8988T (cell line): ENCODE results near the gene DBX2.
"Not testable (repeated sequence)": the region's sequence is repeated elsewhere in the genome, so short reads cannot be mapped to it uniquely, and the experiment has no call there.

Experiments used
- DNase-seq: peaks from one replicate; pipeline ENCODE4 v3.0.0; 2011

Gene DBX2

DNA sequence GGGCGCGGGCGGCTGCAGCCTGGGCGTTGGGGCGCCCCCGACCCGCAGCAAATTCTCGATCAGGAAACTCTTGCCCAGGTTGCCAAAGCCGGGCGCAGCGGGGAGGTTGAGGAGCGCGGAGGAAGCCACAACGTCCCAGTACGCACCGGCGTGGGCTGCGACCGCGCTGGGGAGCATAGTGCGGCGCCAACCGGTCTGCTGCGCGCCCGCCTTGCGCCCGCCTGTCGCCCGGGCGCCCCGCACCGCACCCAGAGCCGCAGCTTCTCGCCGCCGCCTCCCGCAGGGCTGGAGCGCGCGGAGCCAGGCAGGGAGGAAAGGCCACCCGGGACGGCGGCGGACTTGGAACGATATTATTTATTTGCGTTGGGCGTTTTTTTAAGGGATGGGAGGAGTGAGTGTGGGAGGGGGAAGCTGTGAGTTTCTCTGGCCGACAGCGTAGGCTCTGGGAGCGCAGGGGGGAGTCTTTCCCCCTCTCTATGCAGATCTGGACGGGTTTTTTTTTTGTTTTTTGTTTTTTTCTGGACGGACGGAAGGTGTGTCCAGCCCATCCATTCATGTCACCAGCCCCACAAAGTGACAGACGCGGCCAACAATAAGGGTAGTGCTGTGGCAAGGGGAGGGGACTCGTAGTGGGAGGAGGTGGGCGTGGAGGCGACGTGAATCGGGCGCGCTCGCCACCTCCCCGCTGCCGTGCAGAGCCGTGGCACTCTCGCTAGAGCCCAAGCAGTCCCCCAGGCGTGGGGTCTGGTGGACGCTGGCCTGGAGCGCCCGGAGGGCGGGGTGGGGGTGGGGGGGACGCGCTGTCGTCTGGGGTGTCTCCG, at the start of gene DBX2:
Gene DBX2, minus strand, starts transcription at position 349 of the 821 bp plus-strand sequence. Its CDS starts 172 bp downstream, at position 177.
- no peak for DNase-seq

DNA sequence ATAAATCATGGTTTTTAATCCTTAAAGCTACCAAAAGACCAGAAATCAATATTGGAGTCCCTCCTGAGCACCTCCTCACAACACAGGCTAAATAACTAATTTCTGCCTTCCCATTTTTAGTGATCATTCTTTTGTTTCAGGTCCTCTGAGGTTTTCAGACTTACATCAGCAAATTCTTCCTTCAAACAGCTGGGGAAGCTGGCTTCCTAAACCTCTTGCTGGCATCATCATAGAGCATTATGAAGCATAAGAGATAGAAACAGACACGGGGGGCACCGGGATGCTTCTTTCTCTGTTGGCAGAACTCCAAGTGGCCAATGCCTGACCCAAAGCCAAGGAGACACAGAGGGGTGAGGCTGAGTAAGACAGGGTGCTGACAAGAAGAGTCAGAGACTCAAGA, 47.9 kb upstream of the DBX2 start:
- no peak for DNase-seq

DNA sequence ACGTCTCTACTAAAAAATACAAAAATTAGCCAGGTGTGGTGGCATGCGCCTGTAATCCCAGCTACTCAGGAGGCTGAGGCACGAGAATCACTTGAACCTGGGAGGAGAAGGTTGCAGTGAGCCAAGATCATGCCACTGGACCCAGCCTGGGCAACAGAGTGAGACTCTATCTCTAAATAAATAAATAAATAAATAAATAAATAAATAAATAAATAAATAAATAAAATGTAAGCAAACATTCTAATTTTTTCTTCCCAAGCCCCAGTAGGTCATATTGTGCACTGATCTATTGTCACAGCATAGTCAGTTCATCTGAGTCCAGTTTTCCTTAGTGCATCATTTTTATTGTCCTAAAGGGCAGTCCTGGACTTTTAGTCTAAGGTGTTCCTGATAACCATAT, 44.5 kb upstream of the DBX2 start:
- DNase-seq = not testable (repeated sequence)

DNA sequence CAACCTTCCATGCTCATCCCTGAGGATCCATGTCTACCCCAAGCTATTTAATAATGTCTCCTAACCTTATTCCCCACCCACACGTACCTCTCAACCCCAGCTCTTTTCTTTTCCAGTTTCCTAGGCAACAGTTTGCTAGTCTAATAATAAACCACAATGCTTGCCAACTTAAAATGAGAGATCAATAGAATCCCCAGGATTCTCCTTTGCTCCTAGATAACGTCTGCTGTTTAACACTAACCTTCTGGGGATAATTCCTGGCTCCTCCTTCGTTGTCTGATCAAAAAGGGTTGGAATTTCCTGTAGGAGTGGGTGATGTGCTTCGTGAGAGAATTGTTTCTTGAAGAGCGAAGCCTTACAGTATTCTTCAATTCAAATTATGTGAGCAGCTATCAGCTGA, 42.2 kb upstream of the DBX2 start:
- no peak for DNase-seq

DNA sequence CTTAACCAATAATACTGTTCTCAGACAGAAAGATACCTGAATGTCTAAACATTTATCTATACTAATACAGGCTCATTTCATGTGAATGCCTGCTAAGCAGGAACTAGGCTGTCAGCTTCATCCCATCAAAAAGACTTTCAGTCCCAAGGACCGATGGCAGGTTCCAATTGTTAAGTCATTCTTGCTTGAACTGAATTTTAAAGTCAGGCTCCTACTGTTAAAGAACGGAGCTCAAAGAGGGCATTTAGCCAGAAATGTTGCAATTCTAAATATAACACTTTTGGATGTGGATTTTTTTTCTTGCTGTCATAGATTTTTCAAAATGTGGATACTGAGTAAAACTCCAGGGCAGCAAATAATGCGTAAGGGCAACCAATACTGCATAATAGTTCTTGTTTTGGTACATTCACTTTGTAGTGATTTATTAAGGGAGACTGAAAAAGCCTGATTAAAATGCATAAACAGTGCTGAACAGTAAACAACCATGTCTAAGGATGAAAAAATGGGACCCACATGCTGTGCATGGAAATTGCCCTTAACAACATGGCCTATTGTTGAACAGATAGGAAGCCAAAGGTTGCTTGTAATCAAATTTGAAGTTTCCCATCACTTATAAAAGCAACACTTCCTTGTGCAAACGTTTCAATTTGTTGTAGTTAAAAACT, 38.6 kb upstream of the DBX2 start:
- no peak for DNase-seq

DNA sequence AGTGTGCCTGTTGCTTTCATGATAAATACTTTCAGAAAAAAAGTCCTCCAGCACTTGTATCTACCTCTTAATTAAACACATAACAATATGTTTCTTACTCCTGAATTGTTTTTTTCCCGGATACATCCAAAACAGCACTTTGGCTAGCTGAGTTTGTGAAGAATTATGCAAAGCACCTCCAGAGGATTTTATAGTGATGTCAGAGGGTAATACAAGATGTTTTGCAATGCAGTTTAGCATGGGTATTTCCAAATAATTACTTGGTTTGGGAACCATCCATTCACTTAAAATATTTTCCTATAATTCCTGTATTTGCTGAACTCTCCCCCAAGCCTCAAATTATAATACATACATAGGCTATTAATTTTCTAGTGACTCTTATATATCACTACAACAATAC, 37.7 kb upstream of the DBX2 start:
- no peak for DNase-seq

DNA sequence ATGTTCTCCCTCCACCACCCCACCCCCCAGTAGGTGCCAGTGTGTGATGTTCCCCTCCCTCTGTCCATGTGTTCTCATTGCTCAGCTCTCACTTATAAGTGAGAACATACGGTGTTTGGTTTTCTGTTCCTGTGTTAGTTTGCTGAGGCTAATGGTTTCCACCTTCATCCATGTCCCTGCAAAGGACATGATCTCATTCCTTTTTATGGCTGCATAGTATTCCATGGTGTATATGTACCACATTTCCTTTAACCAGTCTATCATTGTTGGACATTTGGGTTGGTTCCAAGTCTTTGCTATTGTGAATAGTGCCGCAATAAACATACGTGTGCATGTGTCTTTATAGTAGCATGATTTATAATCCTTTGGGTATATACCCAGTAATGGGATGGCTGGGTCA, 33.3 kb upstream of the DBX2 start:
- not testable (repeated sequence) for DNase-seq

DNA sequence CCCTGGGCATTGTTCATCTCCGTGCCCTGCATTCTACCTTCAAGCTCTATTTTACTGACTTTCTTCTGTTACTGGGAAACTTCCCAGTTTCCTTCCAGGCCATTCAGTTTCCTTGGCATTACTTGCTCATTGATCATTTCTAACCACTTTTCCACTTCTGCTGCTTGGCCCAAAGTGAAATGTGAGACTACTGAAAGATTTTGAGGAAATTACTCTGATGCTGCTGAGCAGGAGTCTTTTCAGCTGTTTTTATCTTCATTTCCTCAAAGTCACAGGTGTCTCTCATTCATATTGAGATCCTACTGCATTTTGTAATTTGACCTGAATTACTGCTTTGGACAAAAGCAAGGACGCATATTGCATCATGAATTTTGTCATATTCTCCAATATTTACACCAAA, 26.4 kb upstream of the DBX2 start:
- no peak for DNase-seq

DNA sequence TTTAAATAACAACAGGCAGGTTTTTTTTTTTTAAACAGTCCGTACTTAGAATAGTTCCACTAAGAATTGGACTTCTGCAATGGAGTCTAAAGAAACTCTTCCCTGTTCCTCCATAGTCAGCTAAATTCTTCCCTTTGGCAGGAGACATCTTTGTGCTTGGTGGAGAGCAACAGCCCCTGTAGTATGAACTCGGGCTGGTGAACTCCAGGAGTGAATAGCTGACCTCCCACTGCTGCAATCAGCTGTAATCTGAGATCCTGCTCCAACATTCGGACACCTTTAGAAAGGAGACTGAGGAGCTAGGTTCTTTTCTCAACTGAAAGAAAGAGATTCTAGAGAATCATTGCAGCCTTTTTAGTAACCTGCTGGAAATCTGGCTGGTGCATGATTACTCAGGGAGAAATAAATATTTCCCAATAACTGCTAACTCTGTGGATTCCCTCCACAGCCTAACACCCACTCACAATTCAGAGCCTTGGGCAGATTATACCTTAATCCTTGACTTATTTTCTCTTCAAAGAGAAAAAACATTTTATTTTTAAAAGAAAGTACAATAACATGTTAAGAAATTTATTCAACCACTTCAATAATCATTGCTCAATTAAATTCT, 25.6 kb upstream of the DBX2 start:
- no peak for DNase-seq

DNA sequence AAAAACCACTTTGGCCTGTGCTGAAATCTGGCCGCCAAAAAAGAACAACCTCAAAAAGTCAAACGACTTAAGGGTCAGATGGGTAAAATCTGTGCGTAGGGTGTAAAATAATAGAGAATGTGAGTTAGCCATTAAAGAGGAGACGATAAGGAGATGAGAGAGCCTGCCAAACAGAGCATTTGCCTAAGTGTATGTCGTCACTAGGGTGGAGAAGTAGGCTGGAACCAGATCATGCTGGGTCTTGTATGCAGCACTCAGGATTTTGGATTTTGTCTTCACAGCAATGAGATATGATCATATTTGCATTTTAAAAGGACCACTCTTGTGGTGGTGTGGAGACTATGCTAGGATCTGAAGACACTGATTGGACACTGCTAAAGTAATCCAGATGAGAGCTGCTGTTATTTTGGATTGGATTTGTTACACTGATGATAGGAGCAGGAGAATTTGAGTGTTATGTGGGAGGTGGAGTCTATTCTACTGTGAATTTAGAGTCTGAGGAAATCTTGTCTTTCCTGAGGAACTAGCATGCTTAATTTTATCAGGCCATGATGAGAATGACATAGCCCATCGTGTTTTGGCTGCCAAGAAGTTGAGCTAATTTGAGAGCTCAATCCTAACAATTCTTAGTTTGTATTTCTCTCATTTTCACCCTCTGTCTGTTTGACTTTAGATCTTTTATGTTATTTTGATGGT, 24.8 kb upstream of the DBX2 start:
- DNase-seq = no peak

DNA sequence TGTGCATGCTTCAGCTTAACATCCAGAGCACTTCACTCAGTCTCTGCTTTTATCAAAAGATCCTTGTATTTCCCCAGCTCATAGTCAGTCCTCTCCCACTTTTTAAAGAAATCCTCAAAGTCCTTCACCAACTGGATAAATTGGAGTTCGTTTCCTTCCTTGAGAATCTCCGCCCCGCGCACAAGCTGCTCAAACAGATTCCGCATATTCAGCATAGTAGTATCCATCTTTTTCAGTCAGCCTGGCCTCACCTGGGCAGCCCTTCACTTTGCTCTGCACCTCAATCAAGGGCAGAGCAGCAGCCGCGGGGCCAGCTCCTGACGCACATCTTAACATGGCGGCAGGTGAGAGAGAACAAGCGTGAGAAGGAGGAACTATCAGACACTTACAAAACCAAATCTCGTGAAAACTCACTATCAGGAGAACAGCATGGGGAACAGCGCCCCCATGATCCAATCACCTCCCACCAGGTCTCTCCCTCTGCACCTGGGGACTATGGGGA, 14.3 kb upstream of the DBX2 start:
- DNase-seq = no peak

DNA sequence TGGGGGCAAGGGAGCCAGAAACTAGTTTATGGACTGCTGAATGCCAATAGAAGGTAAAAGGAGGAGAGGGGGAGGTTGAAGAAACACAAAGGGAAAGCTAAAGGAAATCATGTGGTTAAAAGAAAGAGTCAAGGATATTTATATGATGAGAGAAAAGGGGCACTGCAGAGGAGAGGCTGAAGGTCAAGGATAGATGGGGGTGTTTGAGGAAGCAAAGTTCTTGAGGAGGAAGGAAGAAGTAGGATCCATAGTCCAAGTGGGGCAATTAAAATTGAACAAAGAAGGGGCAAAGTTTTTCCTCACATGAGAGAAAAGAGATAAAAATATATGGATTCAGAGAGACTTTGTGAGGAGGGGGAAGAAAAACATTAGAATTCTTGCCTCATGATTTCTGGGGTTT, 10.1 kb upstream of the DBX2 start:
- DNase-seq = no peak

DNA sequence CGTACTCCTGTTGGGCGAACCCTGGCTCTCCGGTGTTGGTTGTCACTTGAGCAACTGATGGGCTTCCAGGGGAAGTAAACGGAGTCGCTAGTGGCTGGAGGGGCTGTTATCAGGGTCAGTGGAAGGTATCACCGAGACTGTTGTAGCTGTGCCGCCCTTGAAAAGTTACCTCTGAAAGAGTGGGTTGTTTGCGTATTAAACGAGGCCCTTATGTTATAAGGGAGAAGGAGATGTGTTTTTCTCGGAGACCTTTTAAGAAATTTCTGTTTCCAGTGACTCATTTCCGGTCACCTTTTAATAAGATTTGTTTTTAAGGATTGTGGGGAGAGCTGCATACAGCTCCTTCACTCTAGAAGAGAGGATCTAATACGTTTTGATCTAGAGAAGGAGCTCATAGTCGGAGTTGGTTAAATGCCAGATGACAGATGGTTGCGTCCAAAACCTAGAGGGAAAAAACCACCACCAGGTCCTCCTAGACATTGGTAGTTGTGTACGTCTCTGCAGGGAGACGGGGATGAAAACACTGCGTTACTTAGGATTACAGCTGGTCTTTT, 750 bp upstream of the DBX2 start:
- DNase-seq = no peak

DNA sequence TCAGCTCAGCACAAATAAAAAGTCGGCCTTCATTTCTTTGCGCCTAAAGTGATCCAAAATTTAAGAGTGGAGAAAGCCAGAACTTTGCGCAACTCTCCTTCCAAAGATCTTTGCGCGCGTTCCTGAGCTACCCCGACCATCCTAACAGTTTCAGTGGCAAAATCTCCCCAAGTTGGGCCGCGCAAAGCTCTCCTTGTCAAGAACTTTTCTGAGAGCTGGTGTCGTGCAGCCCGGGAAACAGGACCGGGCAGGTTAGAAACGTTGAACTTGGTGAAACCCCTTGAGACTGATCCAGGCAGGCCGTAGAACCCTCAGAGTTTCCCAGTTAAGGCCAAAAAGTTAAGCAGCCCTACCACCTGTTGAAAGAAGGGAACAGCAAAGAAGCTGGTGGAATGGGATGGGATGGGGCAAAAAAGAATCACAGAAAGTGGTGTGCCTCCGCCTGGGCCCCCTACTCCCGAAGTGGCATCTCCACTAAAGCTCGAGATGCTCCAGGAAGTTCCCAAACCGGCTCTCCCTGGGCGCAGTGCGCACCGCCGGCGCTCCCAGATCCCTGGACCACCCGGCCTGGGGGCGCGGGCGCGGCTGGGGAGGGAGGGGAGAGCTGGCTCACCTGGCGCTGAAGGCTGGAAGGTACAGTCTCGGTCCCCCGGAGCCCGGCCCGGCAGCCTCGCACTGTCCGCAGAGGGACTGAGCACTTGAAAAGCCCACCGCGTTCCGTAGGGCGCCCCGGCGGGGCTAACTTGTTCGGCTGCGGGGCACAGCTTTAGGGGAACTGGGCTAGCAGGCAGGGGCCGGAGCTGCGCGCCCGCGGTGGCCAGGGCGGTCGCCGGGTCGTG, 768 bp downstream of the DBX2 start:
- DNase-seq = no peak

DNA sequence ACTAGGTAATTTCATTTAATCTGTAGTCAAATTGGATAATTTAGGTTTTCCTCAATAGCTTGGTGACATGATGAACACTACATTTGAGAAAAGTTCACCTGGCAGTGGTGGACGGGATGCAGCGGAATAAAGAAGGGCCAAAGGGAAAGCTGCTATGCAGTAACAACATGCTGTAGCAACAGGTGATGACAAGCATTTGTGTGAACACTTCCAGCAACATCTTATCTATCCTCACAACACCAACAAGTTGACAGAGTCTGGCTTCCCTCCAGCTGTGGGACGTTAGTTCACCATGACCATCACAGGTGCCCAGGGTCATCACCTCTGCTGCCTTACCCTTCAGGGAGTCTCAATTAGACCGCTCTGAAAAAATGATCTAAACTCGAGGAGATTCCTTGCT, 8.3 kb downstream of the DBX2 start:
- DNase-seq = no peak

DNA sequence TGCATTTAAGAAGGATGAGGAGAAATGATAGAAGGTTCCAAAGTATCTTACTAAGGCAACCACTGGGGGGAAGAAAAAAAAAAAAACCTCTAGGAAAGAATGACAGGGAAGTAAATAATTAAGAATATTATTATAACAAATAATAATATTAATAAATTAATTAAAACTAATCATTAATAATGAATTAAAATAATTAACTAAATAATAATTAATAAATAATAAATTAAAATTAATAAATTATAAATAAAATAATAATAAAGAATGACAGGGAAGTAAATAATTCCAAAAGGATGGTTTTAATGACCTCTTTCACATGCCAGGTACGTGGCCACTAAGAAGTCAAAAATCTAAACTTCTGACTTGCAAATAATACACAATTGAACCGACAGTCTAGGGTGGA, 9.9 kb downstream of the DBX2 start:
- no peak for DNase-seq

DNA sequence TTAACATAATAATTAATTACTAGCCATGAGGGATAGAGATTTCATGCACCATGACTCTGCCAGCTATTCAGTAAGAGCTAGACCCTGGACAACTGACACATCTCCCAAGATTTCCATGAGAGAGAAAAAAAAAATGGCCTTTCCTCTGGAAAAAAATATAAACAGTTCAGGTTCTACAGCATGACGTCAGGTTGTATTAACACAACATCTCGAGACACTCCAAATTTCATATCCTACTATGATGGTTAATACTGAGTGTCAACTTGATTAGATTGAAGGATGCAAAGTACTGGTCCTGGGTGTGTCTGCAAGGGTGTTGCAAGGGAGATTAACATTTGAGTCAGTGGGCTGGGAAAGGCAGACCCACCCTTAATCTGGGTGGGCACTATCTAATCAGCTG, 11.1 kb downstream of the DBX2 start:
- DNase-seq = no peak

DNA sequence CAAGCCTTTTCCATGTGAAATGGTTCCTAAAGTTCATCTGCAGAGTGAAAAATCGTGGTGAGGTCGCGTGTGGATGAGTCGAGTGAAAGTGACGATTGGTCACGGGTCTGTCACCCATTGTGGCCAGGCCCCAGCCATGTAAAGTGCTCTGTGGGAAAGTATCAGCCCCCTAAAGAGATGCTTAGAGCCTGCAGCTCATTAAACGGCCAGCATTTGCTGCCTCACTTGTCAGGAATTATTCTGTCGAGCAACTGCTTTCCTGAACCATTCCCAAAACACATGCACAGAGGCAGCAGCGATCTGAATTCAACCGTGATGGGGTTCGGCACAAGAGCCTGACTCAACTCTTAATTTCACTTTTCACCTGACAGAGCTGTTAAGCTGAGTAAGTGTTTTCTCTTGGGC, 16.0 kb downstream of the DBX2 start:
- DNase-seq = no peak

DNA sequence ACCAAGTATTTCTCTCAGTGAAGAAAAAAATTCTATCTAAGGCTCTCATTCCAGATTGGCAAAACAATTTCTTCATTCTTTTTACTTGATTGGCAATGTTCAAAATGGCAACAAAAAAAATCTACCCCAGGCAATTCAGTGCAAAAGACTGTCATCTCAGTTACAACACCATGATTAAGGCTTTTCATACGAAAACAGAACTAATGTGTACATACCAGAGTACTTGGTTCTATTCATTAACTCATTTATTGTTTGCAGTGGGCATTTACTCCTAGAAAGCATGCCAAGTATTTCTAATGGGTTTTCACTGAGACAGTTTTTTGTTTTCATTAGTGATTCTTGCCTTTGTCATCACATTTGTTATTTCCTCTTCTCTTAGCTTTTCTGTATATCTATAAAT, 33.0 kb downstream of the DBX2 start:
- no peak for DNase-seq

DNA sequence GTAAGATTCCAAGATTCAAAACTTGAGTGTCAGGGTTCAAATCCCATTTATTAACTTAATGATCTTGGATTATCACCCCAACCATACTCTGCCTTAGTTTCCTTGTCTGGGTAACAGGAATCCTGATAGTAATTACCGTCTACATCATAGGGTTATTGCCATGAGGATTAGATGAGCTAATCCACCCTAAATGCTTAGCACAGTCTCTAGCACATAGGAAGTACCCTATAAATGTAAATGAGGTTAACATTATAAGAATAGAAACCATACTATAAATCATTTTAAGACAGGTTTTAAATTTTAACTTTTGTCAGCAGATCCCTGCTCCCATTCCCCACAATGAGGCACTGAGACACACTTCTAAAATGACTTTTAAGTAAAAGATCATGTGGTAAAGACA, 36.5 kb downstream of the DBX2 start:
- DNase-seq = no peak

DNA sequence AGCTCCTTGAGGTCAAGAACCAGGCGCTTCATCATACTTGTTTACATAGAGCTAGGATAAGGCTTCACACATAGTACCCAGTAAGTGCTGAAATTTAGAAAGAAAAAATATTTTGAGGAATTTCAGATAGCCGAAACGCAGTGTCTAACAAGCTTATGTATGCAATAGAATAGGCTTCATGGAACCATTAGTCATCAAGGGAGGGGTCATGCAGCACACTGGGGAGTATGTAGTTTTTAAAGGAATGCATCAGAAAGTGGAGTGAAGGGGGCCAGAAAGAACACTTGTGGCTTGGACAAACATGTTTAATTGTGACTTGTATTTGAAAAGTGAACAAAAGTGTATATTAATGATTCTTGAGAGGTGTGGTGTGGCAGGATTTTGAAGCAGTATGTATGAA, 38.1 kb downstream of the DBX2 start:
- no peak for DNase-seq

DNA sequence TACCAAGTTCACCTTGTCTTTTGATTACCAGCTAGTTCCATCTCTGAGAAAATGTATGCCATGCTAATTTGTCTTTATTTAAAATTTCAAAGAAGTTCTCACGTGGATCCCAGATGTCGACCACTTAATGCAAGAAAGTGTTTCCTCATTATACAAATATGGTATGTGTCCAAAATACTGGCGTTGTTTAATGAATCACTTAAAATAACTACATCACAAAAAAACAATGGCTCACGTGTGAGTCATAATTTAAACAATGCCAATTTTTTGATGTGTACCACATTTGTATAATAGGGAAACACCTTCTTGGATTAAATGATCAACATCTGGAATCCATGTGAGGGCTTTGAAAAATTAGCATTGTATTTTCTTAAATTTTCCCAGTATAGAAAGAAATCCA, 40.8 kb downstream of the DBX2 start:
- no peak for DNase-seq
